ENCODE results near the gene PPP2R5C. TPM values are rescaled to one million over a fixed set of nuclear protein-coding genes. Genes with fewer than 3 reads are reported as not detected.

PPP2R5C gene
- total and polyA plus RNA-seq, 2 donors (not counting 3 experiments of a cell fraction or from before 2014, with no cell fraction given), result 42.6 to 83.6 TPM

DNA sequence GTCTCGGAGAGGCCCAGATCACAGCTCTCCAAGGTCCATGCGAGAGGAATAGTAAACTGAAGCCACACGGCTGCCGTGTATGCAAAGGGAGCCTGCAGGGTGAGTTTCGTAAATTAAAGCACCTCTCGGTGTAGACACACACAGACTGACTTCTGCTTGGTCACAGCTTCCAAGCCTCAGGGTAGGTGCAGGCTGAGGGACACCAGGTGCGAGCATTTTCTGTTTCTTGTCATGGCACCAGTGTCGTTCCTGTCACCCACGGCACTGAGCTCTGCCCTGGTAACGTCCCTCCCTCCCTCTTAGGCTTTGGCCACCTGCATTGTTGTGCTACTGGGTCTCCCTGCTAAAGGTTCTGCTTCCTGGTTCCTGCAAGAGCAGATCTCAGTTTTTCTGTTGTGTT is 126.7 kb downstream of the PPP2R5C start:
- Histone ChIP-seq H3K9me3 (replicated peaks; ENCODE audit: control insufficient read depth, insufficient read depth, low read length) (no peaks in the 10 kb centered on the region), H3K4me2 (ENCODE audit: insufficient read depth, low read length) (no peak overlapping the region), H3K9ac (replicated peaks; ENCODE audit: extremely low read depth, insufficient read depth, low read length) (no peak overlapping the region), H3K27me3 (ENCODE audit: control insufficient read depth in 2 of 2, insufficient read depth in 2 of 2, low read length in 2 of 2) (no peaks in the 10 kb centered on the region), H3K9me1 (replicated peaks; ENCODE audit: control insufficient read depth, extremely low read depth, insufficient read depth, low read length) (no peaks in the 10 kb centered on the region), H2AFZ (ENCODE audit: low read depth, low read length) (no peak overlapping the region), H3K36me3 (ENCODE audit: control insufficient read depth in 2 of 2, extremely low read depth in 1 of 2, insufficient read depth in 2 of 2, low read length in 2 of 2) (peaks cover 0 to 18% of the 10 kb centered on the region in 2 experiments), H3K4me3 (replicated peaks in 1 of 3; ENCODE audit: insufficient read depth in 1 of 3, low read depth in 1 of 3, low read length in 3 of 3) (no peak overlapping the region), H3K4me1 (ENCODE audit: control insufficient read depth, extremely low read depth, insufficient read depth, low read length) (no peaks in the 10 kb centered on the region), H3K79me2 (ENCODE audit: control insufficient read depth, insufficient read depth, low read length) (no peaks in the 10 kb centered on the region), H3K27ac (ENCODE audit: insufficient read depth, low read depth, low read length) (no peak overlapping the region), H4K20me1 (replicated peaks; ENCODE audit: control insufficient read depth, extremely low read depth, insufficient read depth, low read length) (no peaks in the 10 kb centered on the region)
- POLR2A ChIA-PET, result no interaction called here
- dilution Hi-C loops (cut with MboI; ENCODE audit: extremely low pct_ligation_motif_present, low sequenced_read_pairs) (no loop called here), intact Hi-C loops (cut with micrococcal nuclease) (no loop called here)
- CTCF ChIA-PET, result interaction anchor here (9.0 kb wide), 1 partner anchor 117 kb away, joined by 66 read pairs; no protein-coding TSS in a partner anchor
- DNase-seq (ENCODE audit: low read depth, low spot score) (no peak), FAIRE-seq (no peak)
- BruUV-seq (replicated peaks), result no TSS peak
- TF ChIP-seq POLR2AphosphoS5 (IDR thresholded peaks at IDR 0.05; ENCODE audit: insufficient read depth, low read depth, low read length), result no peak
- no peak for TF ChIP-seq EZH2 (IDR thresholded peaks at IDR 0.05; ENCODE audit: borderline replicate concordance, low read depth, low read length, severe bottlenecking)
- TF ChIP-seq GATA2 (IDR thresholded peaks at IDR 0.05; ENCODE audit: insufficient read depth, insufficient read length, low read depth, low read length), result no peak
- TF ChIP-seq JUN (IDR thresholded peaks at IDR 0.05; ENCODE audit: borderline replicate concordance, insufficient read depth, insufficient read length, low read depth), result no peak
- TF ChIP-seq, protein P1, sequence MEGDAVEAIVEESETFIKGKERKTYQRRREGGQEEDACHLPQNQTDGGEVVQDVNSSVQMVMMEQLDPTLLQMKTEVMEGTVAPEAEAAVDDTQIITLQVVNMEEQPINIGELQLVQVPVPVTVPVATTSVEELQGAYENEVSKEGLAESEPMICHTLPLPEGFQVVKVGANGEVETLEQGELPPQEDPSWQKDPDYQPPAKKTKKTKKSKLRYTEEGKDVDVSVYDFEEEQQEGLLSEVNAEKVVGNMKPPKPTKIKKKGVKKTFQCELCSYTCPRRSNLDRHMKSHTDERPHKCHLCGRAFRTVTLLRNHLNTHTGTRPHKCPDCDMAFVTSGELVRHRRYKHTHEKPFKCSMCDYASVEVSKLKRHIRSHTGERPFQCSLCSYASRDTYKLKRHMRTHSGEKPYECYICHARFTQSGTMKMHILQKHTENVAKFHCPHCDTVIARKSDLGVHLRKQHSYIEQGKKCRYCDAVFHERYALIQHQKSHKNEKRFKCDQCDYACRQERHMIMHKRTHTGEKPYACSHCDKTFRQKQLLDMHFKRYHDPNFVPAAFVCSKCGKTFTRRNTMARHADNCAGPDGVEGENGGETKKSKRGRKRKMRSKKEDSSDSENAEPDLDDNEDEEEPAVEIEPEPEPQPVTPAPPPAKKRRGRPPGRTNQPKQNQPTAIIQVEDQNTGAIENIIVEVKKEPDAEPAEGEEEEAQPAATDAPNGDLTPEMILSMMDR (IDR thresholded peaks at IDR 0.05; ENCODE audit: extremely low read depth in 1 of 2, insufficient read depth in 1 of 2, low read depth in 1 of 2, low read length in 2 of 2), result no peak
- no peak for TF ChIP-seq POLR2A (IDR thresholded peaks at IDR 0.05; ENCODE audit: low read depth, low read length)
- no peak for TF ChIP-seq FOS (IDR thresholded peaks at IDR 0.05; ENCODE audit: borderline replicate concordance, insufficient read depth, low read length)
